GM21737 (cell line): ENCODE data around the gene CASZ1.

Experiments used
- ATAC-seq: cut with Tn5 transposase; IDR thresholded peaks from one replicate; pipeline ENCODE4 v1.9.1; 2021; ENCODE audit warnings: mild to moderate bottlenecking, moderate library complexity; ENCODE audit not compliant: unreplicated experiment

The CASZ1 gene

DNA sequence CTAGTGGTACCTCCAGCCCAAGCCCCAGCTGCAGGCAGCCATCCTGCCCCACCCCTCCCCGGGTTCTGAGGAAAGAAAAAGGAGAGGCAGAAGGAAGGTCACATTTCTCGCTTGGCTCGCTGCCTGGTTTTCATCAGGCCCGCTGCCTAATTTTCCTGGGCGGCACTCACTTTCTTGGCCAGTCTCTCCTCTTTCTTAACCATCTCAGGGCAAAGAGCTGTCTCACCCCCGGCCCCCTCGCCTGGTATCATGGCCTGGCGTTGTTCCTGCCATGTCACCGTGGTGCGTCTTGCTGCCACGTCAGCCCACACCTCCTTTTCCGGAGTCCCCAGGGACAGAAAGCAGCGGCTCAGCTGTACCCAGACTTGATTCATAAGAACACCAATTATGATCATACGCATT, 26.6 kb upstream of the CASZ1 start:
- no peak for ATAC-seq

DNA sequence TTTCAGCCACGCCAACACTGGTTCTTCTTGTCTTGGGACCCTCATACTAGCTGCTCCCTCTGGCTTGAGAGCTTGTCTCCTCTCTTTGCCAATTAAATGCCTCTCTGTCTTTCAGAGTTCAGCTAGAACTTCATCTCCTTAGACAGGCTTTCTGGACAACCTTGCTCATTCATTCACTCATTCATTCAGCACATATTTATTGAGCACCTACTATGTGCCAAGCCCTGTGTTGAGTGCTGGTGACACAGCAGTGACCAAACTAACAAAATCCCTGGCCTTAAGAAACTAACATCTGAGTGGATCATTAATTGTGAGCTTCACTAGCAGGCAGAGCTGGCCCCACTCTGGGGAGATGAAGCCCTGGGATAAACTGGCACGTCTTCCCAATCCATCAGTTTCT, 24.9 kb upstream of the CASZ1 start:
- no peak for ATAC-seq

DNA sequence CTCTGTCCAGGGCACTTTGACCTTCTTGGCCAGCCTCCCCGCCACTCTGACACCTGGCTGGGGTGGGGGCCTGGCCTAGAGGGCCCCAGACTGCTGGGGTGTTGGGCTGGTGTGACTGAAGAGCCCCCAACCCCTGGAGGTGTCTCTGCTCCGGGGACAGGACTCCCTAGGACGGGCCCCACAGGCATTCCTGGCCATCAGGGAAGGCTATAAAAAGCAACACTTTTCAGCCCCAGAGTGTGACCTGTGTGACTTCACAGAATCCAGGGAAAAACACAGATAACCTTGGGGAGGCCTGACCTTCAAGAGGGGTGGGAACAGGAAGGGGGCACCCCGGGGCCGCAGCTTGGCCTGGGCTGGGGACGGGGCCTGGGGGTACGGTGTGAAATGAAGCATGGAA, 24.0 kb upstream of the CASZ1 start:
- no peak for ATAC-seq

DNA sequence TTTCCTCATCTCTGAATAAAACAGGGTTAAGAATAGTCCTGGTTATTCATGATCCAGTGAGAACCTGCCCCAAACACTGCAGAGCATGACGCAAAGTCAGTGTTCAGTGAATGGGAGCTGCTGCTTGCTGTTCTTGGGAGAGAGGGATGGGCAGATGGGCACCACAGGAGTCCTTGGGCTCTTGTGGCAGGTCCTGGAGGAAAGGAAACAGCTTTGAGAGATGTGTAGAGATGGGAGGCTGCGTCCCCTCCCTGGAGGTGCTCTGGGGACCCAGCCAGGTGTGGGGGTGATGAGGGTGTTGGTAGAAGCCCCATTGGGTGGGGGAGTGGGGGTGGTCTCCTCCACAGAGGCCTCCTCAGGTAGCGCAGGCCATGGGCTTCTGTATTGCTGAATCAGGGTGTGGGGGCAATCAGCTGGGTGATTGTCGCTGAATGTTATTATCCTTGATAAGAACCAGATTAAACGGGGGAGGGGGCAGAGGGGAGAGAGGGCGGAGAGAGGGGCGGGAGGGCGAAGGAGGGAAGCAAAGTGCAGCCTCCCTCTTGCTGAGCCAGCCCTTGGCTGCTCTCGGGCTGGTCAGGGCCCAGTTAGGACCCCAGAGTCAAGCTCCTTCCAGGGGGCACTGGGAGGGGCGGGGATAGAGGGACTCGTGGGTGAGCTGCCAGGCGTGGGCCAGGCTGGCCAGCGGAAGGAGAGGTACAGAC, 22.9 kb upstream of the CASZ1 start:
- no peak for ATAC-seq

DNA sequence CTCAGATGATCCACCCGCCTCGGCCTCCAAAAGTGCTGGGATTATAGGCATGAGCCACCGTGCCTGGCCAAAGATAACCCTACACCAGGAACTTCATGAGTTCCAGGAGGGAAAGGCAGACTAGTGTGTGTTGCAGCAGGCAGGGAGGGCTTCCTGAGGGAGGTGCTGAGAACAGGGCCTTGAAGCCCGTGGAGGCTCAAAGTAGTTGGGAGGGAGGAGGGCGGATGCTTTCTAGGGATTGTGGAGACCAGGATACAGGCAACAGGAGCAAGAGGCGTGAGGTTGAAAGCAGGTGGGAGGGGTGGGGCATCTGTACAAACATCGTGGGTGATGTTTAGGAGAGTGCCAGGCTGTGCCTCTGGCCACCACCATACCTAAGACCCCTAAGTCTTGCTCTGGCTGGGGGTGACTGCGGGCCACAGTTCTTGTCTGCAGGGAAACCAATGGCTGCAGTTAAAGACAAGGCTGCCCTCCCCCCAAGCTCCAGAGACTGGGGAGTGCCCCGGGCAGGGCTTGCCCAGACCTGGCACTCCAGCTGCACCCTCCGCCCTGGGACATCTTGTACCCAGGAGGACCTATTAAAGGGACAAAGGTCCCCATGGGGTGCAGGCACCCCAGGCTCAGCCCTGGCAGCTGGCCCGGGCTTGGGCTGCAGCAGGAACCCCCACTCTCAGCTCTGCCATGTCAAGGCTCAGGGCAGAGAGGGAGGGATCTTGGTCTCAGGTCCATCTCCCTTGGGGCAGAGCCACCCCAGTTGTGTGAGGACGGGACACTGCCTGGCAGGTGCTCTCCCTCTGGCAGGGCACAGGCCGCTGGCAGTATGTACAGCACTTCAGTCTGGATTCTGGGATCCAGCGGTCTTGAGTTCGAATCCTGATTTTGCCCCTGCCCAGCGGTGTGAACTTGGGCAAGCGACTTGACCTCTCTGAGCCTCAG, 22.1 kb upstream of the CASZ1 start:
- ATAC-seq: no peak

DNA sequence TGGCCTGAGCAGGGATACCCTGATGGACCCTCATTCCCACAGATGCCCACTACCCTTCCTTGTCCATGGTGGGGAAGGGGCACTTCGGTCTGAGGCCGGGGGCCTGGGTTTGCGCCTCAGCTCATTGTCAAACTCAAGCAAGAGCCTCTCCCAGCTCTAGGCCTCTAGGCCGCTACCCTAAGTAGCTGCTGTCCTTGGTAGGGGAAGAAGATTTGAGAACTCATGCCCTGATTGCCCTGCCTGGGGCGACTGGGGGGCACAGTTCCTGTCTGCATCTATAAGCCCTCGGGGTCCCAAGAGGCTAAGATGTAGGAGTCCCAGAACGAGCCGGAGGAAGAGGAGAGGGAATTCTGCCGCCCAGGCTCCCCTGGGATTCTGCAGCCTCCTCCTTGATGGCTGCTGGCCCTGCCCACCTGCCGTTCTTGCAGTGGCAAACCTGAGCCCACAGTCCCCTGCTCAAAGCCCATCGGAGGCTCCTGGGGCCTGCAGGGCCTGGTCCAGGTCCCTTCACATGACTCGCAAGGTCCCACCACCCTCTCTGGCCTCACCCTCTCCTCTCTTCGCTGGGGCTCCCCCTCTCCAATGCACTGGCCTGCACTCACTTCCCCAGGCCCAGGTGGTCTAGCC, 20.4 kb upstream of the CASZ1 start:
- ATAC-seq: no peak

DNA sequence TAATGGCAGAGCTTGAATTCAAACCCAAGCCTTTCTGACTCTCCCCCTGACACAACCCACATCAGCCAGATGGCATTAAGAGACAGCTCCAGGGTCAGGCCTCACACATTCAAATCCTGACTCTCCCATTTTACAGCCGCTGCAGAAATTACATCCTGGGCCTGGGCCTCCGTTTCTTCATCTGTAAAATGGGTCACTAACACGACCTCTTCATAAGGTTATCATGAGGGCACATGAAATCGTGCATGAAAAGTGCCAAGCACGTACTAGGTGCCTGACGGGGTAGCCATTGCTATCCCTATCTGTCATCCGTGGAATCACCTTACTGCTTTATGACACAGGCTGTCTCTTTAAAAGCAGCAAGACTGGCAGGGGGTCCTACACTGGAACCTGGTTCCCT, 19.8 kb upstream of the CASZ1 start:
- ATAC-seq: no peak

DNA sequence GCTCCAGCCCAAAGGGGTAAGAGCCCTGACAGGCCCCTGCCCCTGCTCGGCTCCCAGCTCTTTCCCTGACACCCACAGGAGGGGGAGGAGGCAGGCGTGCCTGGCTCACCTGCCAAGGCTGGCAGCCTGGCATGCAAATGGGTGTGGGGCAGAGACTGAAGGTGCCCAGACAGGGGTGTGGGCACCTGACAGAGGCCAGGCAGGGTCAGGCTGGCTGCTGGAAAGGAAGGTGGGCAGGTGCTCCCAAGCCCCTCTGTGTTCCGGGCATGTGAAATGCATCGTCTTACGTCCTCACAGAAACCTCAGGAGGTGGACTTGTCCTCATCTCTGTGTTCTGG, 19.4 kb upstream of the CASZ1 start:
- ATAC-seq: no peak

DNA sequence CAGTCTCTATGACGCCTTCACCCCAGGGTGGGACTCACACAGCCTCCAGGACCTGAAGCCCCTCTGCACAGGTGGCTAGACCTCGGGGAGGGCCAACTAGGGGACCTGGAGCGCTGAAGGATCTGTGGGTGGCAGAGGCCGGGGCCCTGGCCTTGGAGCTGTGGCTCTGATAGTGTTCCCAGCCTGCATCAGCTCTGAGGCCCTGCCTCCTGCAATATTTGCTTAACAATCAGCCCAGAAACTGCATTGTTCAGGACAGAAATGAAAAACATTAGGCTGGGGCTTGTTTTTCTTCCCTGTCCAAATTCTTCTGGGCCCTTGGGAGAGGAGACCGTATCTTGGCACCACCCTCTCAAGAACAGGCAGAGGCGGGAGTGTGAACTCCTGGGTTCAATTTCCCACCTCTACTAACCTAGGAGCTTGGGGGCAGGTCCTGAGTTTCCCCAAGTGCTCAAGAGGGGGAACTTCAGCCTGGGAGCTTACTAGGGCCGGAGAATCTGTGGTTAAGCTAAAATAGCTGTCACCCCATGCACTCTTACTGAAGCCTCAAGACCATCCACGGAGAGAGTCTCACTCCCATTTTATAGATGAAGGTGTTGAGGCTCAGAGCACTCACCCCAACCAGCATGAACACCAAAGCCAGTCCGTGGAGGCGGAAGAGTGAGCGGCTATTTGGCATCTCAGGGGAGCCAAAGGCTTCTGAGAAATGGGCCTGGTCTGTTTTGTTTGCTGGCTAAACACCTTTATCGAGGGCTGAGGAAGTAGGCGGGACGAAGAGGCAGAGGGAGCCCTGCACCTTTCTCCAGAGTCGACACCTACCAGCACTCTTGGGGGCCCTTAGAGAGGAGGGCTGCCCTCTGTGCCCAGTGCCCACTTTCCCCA, 18.8 kb upstream of the CASZ1 start:
- no peak for ATAC-seq

DNA sequence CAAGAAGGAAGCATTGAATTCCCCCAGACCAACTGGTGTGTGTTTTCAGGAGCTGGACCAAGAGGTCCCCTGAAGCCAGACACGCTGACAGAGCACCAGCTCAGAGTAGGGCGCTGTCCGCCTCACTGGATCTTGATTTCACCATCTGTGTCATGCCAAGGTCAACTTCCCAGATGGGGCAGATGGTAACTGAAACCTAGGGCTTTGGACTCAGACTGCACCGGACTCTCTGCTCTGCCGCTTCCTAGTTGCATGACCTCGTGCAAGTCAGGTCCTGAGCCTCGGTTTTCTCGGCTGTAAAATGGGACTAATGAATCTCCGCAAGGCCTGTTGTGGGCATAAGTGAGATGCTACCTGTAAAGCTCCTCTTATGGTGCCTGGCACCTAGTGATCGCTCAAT, 17.9 kb upstream of the CASZ1 start:
- ATAC-seq: no peak

DNA sequence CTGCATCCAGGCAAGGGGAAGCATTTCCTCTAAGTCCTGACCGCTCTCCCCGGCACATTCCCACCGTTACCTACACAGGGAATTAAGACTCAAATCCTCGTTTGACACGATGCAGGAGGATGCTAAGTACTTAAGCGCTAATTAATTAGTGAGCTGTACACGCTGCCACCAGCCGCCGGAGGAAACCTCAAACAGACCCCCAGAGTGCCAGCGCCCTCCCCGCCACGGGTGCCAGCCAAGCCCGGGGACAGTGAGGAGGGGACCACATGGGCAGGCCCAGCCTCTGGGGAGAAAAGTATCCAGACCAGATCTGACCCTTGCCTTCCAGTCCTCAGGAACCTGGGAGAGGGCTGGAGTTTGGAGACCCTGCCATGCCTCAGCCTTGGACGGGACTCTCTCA, 17.4 kb upstream of the CASZ1 start:
- no peak for ATAC-seq

DNA sequence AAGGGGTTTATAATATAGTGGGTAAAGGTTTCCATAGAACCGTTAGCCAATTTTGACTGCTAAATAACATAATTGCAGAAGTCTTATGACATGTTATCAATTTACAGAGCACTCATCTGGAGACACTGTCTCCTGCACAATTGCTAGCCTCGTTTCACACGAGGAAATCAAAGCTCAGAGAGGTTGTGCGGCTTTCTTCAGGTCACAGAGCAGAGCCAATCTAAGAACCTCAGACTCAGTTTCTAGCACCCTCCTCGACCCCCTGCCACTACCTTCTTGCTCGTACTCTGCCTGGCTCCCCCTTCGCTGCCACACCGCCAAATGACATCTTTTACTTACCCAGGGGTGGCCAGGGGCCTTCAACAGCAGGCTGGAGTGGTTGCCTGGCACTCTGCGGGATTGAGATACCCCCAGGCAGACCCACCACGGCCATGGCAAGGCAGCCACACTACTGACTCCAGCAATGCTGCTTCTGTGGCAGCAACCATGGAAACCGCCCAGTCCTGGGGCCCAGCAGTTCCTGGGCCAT, 16.0 kb upstream of the CASZ1 start:
- no peak for ATAC-seq

DNA sequence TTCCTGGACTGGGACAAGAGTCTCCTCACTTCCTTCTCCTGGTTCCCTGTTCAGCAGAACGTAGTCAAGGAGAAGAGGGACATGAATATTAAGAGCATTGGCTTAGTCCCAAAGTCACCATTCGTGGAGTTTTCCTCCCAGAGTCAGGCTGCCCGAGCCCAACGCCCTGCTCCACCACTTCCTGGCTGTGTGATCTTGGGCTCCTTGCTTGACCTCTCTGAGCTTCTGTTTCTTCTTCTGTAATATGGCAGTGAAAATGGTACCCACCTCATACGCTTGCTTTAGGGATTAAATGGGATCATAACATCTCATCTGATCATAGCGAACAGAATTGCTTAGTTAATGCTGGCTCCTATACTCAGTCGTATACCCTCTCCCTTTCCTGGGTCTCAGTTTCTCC, 12.0 kb upstream of the CASZ1 start:
- ATAC-seq: no peak

DNA sequence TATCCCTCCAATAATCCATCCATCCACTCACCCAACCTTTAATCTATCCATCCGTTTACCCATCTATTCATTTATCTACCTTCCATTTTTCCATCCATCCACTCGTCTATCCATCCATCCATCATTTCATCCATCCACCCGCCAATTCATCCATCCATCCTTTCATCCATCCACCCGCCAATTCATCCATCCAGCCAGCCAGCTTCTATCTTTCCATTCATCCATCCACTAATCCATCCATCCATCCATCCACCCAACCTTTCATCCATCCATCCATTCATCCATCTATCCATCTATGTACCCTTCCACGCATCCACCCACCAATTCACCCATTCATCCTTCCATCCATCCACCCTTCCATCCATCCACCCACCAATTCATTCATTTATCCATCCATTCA, 10.5 kb upstream of the CASZ1 start:
- no peak for ATAC-seq

DNA sequence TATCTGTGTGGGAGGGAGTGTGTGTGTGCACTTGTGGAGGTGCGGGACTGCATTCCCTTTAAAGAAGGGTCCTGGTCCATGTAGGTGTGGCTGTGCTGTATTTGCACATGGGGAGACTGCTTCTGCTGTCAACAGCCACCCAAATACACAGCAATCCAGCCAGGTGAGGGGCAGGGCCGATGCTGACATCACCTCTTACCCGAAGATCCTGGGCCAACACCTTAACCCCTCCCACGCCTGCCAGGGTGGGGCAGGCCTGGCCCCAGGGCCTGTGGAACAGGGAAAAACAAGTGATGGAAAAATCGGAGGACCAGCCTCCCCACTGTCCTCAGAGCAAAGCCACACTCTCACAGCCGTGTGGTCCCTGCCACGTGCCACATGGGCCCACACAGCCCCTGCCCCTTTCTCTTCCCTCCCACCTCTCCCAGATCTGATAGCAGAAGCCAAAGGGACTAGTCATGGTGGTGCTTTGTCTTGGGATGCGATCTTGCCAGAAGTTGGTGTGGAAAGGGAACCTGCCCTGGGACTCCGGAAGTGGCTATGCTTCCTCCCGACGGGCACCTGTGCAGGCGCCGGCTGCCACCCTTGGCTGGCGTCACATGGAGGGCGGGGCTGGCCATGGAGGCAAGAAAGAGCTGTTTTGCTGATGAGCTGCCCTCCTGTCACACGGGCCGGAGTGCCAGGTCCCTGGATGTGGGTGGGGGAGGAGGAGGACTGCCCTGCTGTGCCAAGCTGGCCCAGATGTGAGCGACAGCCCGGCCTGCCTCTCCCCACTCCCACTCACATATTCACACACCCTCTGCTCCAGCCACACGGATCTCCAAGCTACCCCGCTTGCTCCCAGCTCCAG, 7.8 kb upstream of the CASZ1 start:
- no peak for ATAC-seq

DNA sequence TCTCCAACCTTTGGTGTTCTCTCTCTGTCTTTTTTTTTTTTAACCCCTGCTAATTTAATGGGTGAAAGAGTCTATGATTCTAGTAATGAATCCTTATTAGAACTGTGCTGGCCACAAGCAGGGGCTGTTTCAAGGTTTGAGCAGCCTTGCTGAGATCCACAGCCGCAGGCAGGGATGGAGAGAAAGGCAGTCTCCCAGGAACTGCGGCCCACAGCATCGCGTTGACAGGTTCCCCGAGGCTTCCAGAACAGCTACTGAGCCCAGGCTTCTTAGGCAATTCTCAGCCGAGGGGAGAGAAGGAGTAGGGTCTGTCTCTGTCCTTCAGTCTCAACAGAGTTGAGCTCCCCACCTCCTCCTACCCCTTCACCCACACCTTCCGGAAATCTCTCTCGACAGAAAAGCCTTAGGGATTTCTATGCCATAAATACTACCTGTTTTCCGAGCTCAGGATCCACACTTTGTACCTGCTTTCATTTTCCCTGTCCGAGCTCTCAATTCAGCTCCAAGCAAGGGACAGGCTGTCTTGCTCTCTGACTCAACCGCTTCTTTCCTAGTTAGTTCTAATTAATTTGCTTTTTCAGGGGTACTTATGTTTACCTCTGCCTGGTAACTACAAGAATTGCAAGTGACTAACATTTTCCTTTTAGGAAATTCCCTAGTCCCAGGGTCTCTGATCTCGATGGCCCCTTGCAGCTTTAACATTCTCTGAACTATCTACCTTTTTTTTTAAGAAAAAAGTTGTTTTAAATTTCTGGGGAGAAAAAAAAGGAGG, 6.7 kb upstream of the CASZ1 start:
- no peak for ATAC-seq

DNA sequence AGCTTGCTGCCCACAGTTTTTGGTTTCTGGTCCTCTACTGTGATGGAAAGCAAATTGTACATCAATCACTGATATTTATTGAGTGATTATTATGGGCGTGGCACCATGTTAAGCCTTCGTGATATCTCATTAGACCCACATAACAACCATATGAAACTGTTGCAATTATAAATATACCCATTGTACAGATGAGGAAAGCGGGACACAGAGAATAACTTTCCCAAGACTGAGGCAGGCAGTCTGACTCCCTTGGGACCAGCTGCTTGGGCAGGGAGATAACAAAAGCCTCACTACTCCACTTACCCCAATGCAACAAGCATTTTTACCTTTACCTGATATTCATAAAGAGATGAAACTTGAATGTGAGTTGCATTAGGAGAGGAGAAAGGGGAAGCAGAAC, 4.3 kb upstream of the CASZ1 start:
- no peak for ATAC-seq

DNA sequence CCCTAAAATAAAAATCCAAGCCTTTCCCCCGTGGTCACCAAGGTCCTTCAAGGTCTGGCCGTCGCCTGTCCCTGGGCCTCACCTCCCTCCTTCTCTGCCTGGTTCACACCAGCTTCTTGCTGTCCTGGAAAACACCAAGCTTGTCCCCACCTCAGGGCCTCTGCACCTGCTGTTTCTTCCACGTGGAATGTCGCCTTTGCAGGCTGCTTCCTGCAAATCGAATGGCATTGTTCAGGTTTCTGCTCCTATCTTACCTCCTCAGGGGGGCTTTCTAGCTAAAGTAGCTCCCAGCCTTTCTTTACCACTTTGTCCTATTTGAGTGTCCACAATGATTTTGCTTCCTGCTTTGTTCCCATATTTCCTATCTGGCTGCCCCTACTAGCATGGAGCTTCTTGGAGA, 3.3 kb upstream of the CASZ1 start:
- no peak for ATAC-seq
